ENCODE results near the gene TBC1D10A. TPM values are rescaled to one million over a fixed set of nuclear protein-coding genes. Genes with fewer than 3 reads are reported as not detected.

The TBC1D10A gene
- total RNA-seq, 2 donors from 2014 or later = 46.1 to 51.2 TPM

- H3K4me3 ChIP-seq = peak overlapping the region; percentile 0 to 7
- H3K27me3 ChIP-seq (replicated peaks; ENCODE audit: insufficient read depth) = no peaks in the 10 kb centered on the region
- no peaks in the 10 kb centered on the region for H3K36me3 ChIP-seq
- DNase-seq (ENCODE audit: low spot score) = no peak
- TF ChIP-seq, protein P1, sequence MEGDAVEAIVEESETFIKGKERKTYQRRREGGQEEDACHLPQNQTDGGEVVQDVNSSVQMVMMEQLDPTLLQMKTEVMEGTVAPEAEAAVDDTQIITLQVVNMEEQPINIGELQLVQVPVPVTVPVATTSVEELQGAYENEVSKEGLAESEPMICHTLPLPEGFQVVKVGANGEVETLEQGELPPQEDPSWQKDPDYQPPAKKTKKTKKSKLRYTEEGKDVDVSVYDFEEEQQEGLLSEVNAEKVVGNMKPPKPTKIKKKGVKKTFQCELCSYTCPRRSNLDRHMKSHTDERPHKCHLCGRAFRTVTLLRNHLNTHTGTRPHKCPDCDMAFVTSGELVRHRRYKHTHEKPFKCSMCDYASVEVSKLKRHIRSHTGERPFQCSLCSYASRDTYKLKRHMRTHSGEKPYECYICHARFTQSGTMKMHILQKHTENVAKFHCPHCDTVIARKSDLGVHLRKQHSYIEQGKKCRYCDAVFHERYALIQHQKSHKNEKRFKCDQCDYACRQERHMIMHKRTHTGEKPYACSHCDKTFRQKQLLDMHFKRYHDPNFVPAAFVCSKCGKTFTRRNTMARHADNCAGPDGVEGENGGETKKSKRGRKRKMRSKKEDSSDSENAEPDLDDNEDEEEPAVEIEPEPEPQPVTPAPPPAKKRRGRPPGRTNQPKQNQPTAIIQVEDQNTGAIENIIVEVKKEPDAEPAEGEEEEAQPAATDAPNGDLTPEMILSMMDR (IDR thresholded peaks at IDR 0.05) = no peak
- TF ChIP-seq POLR2A (IDR thresholded peaks at IDR 0.05) (peak; percentile 14), POLR2AphosphoS5 (IDR thresholded peaks at IDR 0.05) (no peak)
- H3K9me3 ChIP-seq = no peaks in the 10 kb centered on the region
- WGBS = 79% methylated on average over 24 of the region's 24 CpGs
- no peaks in the 10 kb centered on the region for H3K4me1 ChIP-seq (replicated peaks)
- no peak overlapping the region for H3K27ac ChIP-seq
- intact Hi-C loops (cut with DNase I) = no loop called here
Observed at GRCh38 chr22:30265823-30266444, 60.8 kb downstream of the TBC1D10A start.

DNA sequence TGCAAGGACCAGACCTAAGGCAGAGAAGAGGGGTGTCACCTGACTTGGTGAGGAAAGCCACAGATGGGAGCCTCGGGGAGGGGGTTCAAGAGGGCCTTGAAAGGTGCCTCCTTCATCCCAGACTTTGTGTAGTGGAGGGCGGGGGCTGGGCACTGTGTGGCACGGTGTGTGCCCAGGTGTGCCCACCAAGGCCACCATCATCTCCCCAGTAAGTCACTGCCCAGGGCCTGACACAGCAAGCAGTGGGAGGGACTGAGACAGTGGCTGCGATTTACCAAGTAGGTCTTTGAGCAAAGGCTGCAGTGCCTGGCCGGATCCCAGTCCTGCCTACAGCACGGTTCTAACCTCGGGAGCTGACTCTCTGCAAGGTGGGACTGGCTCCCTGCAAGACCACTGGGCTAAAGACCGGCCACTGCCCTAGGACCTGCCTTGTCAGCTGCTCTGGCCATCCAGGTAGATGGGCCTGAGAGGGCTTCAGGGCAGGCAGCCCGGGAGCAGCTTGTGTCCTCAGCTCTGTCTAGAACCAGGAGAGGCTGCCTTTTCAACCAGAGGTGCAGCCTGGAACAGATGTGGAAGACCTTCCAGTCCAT is 61.5 kb downstream of the TBC1D10A start:
- Histone ChIP-seq H3K27ac (no peak overlapping the region), H3K9me3 (no peaks in the 10 kb centered on the region), H3K4me1 (replicated peaks) (no peaks in the 10 kb centered on the region), H3K36me3 (no peaks in the 10 kb centered on the region), H3K27me3 (replicated peaks; ENCODE audit: insufficient read depth) (no peaks in the 10 kb centered on the region), H3K4me3 (no peak overlapping the region)
- WGBS = 88% methylated on average over 9 of the region's 9 CpGs
- TF ChIP-seq POLR2A (IDR thresholded peaks at IDR 0.05) = no peak
- TF ChIP-seq POLR2AphosphoS5 (IDR thresholded peaks at IDR 0.05) = no peak
- TF ChIP-seq, protein P1 (IDR thresholded peaks at IDR 0.05) = no peak
- DNase-seq (ENCODE audit: low spot score) = no peak
- intact Hi-C loops (cut with DNase I) = no loop called here

DNA sequence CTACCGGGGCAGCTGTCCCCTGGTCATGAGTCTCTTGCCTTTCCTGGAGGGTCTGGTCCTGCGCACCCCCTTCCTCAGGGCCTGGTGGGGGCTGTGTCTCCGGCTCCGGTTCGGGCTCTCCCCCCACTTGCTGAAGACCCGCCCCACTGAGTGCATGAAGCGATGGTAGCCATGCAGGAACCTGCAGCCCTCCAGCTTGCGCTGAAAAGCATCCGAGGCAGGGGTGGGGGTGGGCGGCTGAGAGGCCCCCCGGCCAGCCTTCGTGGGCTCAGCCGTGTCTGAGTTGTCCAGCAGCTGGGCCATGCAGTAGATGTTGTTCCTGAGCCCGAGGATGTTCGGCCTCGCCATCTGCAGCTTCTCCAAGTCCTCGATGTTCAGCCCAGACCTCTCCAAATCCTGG is 62.9 kb downstream of the TBC1D10A start:
- H3K36me3 ChIP-seq = no peaks in the 10 kb centered on the region

GRCh38 chr22:30262917-30263741 is 63.6 kb downstream of the TBC1D10A start:
- intact Hi-C loops (cut with DNase I) = loop anchor here (1.0 kb wide), 1 partner anchor 124 kb away; the partner anchor contains the start of gene RNF215
- Histone ChIP-seq H3K4me1 (replicated peaks) (no peaks in the 10 kb centered on the region), H3K27me3 (replicated peaks; ENCODE audit: insufficient read depth) (no peaks in the 10 kb centered on the region), H3K27ac (peak overlapping the region in 1 of 2 donors; percentile 26), H3K9me3 (no peaks in the 10 kb centered on the region), H3K36me3 (no peaks in the 10 kb centered on the region), H3K4me3 (no peak overlapping the region)
- TF ChIP-seq POLR2AphosphoS5 (IDR thresholded peaks at IDR 0.05) = no peak
- TF ChIP-seq, protein P1 (IDR thresholded peaks at IDR 0.05) = peak; percentile 96 to 99 (median 97)
- DNase-seq (ENCODE audit: low spot score) = peak; percentile 52
- 28% methylated on average over 27 of the region's 27 CpGs for WGBS

More for the DNA sequence above, 62.9 kb downstream of the TBC1D10A start:
- Histone ChIP-seq H3K4me1 (replicated peaks) (no peaks in the 10 kb centered on the region), H3K4me3 (no peak overlapping the region), H3K27me3 (replicated peaks; ENCODE audit: insufficient read depth) (no peaks in the 10 kb centered on the region), H3K9me3 (no peaks in the 10 kb centered on the region), H3K27ac (no peak overlapping the region)
- 89% methylated on average over 9 of the region's 17 CpGs for WGBS
- TF ChIP-seq POLR2A (IDR thresholded peaks at IDR 0.05) = no peak
- TF ChIP-seq, protein P1 (IDR thresholded peaks at IDR 0.05) = no peak
- no peak for TF ChIP-seq POLR2AphosphoS5 (IDR thresholded peaks at IDR 0.05)
- intact Hi-C loops (cut with DNase I) = no loop called here
- no peak for DNase-seq (ENCODE audit: low spot score)

Data from prostate gland (tissue), 2 donors.